Measurements from ENCODE around the gene KCNQ1. TPM values are rescaled to one million over a fixed set of nuclear protein-coding genes. Genes with fewer than 3 reads are reported as not detected.

KCNQ1 gene
- total RNA-seq, 1 experiment from 2014 or later, result 10.7 TPM

DNA sequence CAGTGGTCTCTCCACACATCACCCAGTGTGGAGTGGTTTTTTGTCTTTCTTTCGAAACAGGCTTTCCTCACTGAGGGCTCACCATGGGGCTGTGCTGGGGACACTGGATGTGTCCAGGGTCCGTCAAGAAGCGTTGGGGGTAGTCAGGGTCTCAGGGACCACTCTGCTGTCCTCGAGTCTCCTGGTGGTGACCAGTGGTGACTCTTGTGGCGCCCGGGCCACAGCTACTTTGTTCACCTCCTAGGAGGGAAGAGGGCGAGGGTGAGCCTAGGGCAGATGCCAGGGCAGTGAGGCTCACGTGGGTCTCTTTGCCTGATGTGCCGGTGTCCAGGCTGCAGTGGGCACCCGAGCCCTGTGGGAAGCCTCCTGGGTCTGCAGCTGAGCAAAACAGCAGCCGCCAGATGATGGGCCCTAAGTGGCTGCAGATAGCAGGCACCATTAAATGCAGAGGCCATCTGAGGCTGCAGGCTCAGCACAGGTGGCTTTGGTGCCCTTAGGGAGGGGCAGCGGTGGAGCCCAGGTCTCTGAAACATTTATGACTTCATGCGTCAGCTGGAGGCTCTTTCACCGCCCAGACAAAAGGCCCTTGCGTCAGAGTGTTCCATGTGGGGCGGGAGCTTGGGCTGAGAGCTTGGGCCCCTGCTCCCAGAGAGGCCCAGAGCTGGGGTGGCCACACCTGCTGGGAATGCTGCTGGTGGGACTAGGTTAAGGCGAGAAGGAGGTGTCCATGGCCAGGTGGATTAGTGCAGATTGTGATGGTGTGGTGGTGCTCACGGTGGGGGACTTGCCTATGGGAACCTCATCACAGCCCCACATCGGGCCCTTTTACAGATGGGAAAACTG is 29.5 kb downstream of the KCNQ1 start:
- H3K9me3 ChIP-seq (ENCODE audit: control insufficient read depth in 1 of 2, insufficient read depth in 1 of 2, low read depth in 1 of 2, low read length in 2 of 2), result peaks cover under 1 to 1% of the 10 kb centered on the region in 2 experiments; a peak in 1 of 4 replicates
- no TSS peak for BruUV-seq (replicated peaks)
- H3K27me3 ChIP-seq (ENCODE audit: insufficient read depth, low read length), result no peaks in the 10 kb centered on the region
- no peak overlapping the region for H3K4me2 ChIP-seq (ENCODE audit: low read length)
- no peaks in the 10 kb centered on the region for H4K20me1 ChIP-seq (ENCODE audit: insufficient read depth)
- no peaks in the 10 kb centered on the region for H3K36me3 ChIP-seq (ENCODE audit: control insufficient read depth in 1 of 2, insufficient read depth in 2 of 2, low read length in 2 of 2)
- no peak for ATAC-seq
- ChIA-PET POLR2A (no interaction called here), RAD21 (ENCODE audit: low non-redundant PET in 1 of 2, low total read pairs in 2 of 2, uncharacterized antibody in 2 of 2, unreplicated experiment in 2 of 2) (no interaction called here), CTCF (no interaction called here)
- TF ChIP-seq, protein P1, sequence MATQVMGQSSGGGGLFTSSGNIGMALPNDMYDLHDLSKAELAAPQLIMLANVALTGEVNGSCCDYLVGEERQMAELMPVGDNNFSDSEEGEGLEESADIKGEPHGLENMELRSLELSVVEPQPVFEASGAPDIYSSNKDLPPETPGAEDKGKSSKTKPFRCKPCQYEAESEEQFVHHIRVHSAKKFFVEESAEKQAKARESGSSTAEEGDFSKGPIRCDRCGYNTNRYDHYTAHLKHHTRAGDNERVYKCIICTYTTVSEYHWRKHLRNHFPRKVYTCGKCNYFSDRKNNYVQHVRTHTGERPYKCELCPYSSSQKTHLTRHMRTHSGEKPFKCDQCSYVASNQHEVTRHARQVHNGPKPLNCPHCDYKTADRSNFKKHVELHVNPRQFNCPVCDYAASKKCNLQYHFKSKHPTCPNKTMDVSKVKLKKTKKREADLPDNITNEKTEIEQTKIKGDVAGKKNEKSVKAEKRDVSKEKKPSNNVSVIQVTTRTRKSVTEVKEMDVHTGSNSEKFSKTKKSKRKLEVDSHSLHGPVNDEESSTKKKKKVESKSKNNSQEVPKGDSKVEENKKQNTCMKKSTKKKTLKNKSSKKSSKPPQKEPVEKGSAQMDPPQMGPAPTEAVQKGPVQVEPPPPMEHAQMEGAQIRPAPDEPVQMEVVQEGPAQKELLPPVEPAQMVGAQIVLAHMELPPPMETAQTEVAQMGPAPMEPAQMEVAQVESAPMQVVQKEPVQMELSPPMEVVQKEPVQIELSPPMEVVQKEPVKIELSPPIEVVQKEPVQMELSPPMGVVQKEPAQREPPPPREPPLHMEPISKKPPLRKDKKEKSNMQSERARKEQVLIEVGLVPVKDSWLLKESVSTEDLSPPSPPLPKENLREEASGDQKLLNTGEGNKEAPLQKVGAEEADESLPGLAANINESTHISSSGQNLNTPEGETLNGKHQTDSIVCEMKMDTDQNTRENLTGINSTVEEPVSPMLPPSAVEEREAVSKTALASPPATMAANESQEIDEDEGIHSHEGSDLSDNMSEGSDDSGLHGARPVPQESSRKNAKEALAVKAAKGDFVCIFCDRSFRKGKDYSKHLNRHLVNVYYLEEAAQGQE (IDR thresholded peaks at IDR 0.05; ENCODE audit: low read depth), result no peak
- TF ChIP-seq POLR2A (IDR thresholded peaks at IDR 0.05; ENCODE audit: borderline replicate concordance, extremely low read depth, insufficient read depth, insufficient read length) (no peak), SP1 (IDR thresholded peaks at IDR 0.05; ENCODE audit: low read depth) (no peak), ELF1 (IDR thresholded peaks at IDR 0.05; ENCODE audit: borderline replicate concordance, low read depth) (no peak), ZFX (IDR thresholded peaks at IDR 0.05) (no peak), SRF (IDR thresholded peaks at IDR 0.05; ENCODE audit: low read depth) (no peak), CBX3 (IDR thresholded peaks at IDR 0.05; ENCODE audit: low read depth) (no peak), EZH2phosphoT487 (IDR thresholded peaks at IDR 0.05; ENCODE audit: borderline replicate concordance) (no peak), ZNF274 (IDR thresholded peaks at IDR 0.05; ENCODE audit: low read depth, low read length) (no peak), RAD21 (IDR thresholded peaks at IDR 0.05; ENCODE audit: low read depth) (no peak), YY1 (IDR thresholded peaks at IDR 0.05; ENCODE audit: extremely low read depth, insufficient replicate concordance, low read depth, low read length) (no peak), JUND (IDR thresholded peaks at IDR 0.05) (no peak), SIN3A (IDR thresholded peaks at IDR 0.05; ENCODE audit: low read depth) (no peak), EGR1 (IDR thresholded peaks at IDR 0.05; ENCODE audit: low read depth) (no peak), CEBPB (IDR thresholded peaks at IDR 0.05; ENCODE audit: low read depth) (no peak), FOSL1 (IDR thresholded peaks at IDR 0.05; ENCODE audit: low read depth) (no peak)
- TF ChIP-seq, protein P2, sequence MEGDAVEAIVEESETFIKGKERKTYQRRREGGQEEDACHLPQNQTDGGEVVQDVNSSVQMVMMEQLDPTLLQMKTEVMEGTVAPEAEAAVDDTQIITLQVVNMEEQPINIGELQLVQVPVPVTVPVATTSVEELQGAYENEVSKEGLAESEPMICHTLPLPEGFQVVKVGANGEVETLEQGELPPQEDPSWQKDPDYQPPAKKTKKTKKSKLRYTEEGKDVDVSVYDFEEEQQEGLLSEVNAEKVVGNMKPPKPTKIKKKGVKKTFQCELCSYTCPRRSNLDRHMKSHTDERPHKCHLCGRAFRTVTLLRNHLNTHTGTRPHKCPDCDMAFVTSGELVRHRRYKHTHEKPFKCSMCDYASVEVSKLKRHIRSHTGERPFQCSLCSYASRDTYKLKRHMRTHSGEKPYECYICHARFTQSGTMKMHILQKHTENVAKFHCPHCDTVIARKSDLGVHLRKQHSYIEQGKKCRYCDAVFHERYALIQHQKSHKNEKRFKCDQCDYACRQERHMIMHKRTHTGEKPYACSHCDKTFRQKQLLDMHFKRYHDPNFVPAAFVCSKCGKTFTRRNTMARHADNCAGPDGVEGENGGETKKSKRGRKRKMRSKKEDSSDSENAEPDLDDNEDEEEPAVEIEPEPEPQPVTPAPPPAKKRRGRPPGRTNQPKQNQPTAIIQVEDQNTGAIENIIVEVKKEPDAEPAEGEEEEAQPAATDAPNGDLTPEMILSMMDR (IDR thresholded peaks at IDR 0.05 in 2 of 3, conservative IDR thresholded peaks at IDR 0.05 in 1 of 3; ENCODE audit: borderline replicate concordance in 1 of 3, insufficient read depth in 1 of 3, low read depth in 2 of 3, low read length in 2 of 3), result no peak
- TF ChIP-seq, protein P3, sequence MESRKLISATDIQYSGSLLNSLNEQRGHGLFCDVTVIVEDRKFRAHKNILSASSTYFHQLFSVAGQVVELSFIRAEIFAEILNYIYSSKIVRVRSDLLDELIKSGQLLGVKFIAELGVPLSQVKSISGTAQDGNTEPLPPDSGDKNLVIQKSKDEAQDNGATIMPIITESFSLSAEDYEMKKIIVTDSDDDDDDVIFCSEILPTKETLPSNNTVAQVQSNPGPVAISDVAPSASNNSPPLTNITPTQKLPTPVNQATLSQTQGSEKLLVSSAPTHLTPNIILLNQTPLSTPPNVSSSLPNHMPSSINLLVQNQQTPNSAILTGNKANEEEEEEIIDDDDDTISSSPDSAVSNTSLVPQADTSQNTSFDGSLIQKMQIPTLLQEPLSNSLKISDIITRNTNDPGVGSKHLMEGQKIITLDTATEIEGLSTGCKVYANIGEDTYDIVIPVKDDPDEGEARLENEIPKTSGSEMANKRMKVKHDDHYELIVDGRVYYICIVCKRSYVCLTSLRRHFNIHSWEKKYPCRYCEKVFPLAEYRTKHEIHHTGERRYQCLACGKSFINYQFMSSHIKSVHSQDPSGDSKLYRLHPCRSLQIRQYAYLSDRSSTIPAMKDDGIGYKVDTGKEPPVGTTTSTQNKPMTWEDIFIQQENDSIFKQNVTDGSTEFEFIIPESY (IDR thresholded peaks at IDR 0.05; ENCODE audit: extremely low read depth, insufficient replicate concordance, low read length), result no peak
- TF ChIP-seq, protein P4, sequence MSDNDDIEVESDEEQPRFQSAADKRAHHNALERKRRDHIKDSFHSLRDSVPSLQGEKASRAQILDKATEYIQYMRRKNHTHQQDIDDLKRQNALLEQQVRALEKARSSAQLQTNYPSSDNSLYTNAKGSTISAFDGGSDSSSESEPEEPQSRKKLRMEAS (IDR thresholded peaks at IDR 0.05), result no peak
- TF ChIP-seq, protein P5, sequence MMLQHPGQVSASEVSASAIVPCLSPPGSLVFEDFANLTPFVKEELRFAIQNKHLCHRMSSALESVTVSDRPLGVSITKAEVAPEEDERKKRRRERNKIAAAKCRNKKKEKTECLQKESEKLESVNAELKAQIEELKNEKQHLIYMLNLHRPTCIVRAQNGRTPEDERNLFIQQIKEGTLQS (IDR thresholded peaks at IDR 0.05), result no peak
- H3K4me1 ChIP-seq (ENCODE audit: control insufficient read depth in 1 of 2, insufficient read depth in 2 of 2, low read length in 2 of 2), result no peaks in the 10 kb centered on the region
- H2AFZ ChIP-seq (ENCODE audit: low read depth, low read length, poor library complexity, severe bottlenecking), result no peak overlapping the region
- intact Hi-C loops (cut with micrococcal nuclease), result no loop called here
- DNase-seq (ENCODE audit: low read depth, low spot score), result no peak
- no peak overlapping the region for H3K9ac ChIP-seq (ENCODE audit: low read length)
- no peaks in the 10 kb centered on the region for H3K79me2 ChIP-seq (ENCODE audit: insufficient read depth, low read length)
- H3K27ac ChIP-seq (ENCODE audit: low read depth, low read length), result no peak overlapping the region
- H3K9me2 ChIP-seq (ENCODE audit: insufficient read depth), result no peaks in the 10 kb centered on the region
- H3K4me3 ChIP-seq (replicated peaks in 1 of 2; ENCODE audit: low read depth in 1 of 2, low read length in 2 of 2), result no peak overlapping the region
